ENCODE results near the gene RNF121. TPM values are rescaled to one million over a fixed set of nuclear protein-coding genes. Genes with fewer than 3 reads are reported as not detected.

Gene RNF121
- total and polyA plus RNA-seq, 4 donors, result 10.2 to 31.1 (median 14.2) TPM

DNA sequence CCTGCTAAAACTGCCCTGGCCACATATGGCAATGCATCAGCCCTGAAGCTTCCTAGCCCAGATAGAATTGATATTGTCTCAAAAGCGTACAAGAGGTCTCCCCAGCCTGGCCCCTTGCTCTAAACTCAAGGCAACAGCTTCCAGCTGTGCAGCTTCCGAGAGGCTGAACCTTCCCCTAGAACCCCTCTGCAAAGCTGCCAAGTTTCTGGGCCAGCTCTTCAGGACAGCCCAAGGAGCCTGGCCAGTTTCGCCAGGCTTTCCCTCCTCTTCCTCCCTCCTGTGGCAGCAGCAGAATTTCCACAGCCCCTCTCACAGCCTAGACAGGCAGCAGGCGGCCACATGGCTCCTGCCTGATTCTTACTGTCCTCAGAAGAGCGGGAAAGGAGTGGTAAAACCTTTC lies 117.0 kb downstream of the RNF121 start (continued):
- TF ChIP-seq, protein P1, sequence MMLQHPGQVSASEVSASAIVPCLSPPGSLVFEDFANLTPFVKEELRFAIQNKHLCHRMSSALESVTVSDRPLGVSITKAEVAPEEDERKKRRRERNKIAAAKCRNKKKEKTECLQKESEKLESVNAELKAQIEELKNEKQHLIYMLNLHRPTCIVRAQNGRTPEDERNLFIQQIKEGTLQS (IDR thresholded peaks at IDR 0.05), result no peak
- TF ChIP-seq HNF4G (IDR thresholded peaks at IDR 0.05) (no peak), FOXA1 (IDR thresholded peaks at IDR 0.05) (no peak), FOXA2 (IDR thresholded peaks at IDR 0.05) (no peak), NR2F2 (IDR thresholded peaks at IDR 0.05) (no peak), EGR1 (IDR thresholded peaks at IDR 0.05; ENCODE audit: low read depth in 2 of 2) (no peak)

Other genes starting within 250 kb of the RNF121 start
- not detected for gene DEFB108B, start 95.8 kb upstream of the RNF121 start, total RNA-seq
- not detected for gene DEFB108B, start 95.8 kb upstream of the RNF121 start, polyA plus RNA-seq
- not detected for gene DEFB131B, start 50.6 kb upstream of the RNF121 start, total RNA-seq
- gene DEFB131B, start 50.6 kb upstream of the RNF121 start, polyA plus RNA-seq, result not detected
- 1 to 10 TPM; 5.6 to 7.9 TPM for gene XNDC1N, start 452 bp upstream of the RNF121 start, total RNA-seq
- gene XNDC1N, start 452 bp upstream of the RNF121 start, polyA plus RNA-seq, result 1 to 10 TPM in 1 of 2 donors, under 1 TPM in 1; 0.59 to 2.1 TPM
- gene IL18BP, start 69.9 kb downstream of the RNF121 start, total RNA-seq, result 1 to 10 TPM; 2.4 to 5.9 TPM
- 1 to 10 TPM; 2.6 to 6.3 TPM for gene IL18BP, start 69.9 kb downstream of the RNF121 start, polyA plus RNA-seq
- 10 to 100 TPM; 55.1 to 93.2 TPM for gene NUMA1, start 151.5 kb downstream of the RNF121 start, total RNA-seq
- 10 to 100 TPM; 19.5 to 29.2 TPM for gene NUMA1, start 151.5 kb downstream of the RNF121 start, polyA plus RNA-seq
- 1 to 10 TPM; 1.9 to 3.4 TPM for gene LRRC51, start 151.8 kb downstream of the RNF121 start, total RNA-seq
- 1 to 10 TPM; 2.9 to 3.7 TPM for gene LRRC51, start 151.8 kb downstream of the RNF121 start, polyA plus RNA-seq
- gene LAMTOR1, start 174.3 kb downstream of the RNF121 start, total RNA-seq, result 10 to 100 TPM; 30.5 to 47.2 TPM
- gene LAMTOR1, start 174.3 kb downstream of the RNF121 start, polyA plus RNA-seq, result 10 to 100 TPM; 70.1 to 74.0 TPM
- gene TOMT, start 176.9 kb downstream of the RNF121 start, total RNA-seq, result under 1 TPM in 1 of 2 donors, not detected in 1; 0.33 TPM
- gene TOMT, start 176.9 kb downstream of the RNF121 start, polyA plus RNA-seq, result not detected
- 10 to 100 TPM in 1 of 2 donors, 1 to 10 TPM in 1; 8.4 to 10.4 TPM for gene ANAPC15, start 183.6 kb downstream of the RNF121 start, total RNA-seq
- 10 to 100 TPM; 19.6 to 22.4 TPM for gene ANAPC15, start 183.6 kb downstream of the RNF121 start, polyA plus RNA-seq
- 1 to 10 TPM in 1 of 2 donors, not detected in 1; 2.1 TPM for gene FOLR3, start 206.7 kb downstream of the RNF121 start, total RNA-seq
- under 1 TPM; 0.31 to 0.86 TPM for gene FOLR3, start 206.7 kb downstream of the RNF121 start, polyA plus RNA-seq